SH-SY5Y (cell line): ENCODE measurements around the gene MCF2L.

Experiments
- GATA2 ChIP-seq: IDR thresholded peaks from 2 replicates; pipeline ENCODE4 v1.6.1; 2011; ENCODE audit warnings: mild to moderate bottlenecking, low read depth, low read length
- GATA3 ChIP-seq: IDR thresholded peaks from 2 replicates; pipeline ENCODE4 v1.6.1; 2011; ENCODE audit warnings: low read depth, mild to moderate bottlenecking, low read length, moderate library complexity

Gene MCF2L

GRCh38 chr13:112977091-112977490 lies 8.1 kb downstream of the MCF2L start:
- TF ChIP-seq GATA3 (no peak), GATA2 (no peak)

DNA sequence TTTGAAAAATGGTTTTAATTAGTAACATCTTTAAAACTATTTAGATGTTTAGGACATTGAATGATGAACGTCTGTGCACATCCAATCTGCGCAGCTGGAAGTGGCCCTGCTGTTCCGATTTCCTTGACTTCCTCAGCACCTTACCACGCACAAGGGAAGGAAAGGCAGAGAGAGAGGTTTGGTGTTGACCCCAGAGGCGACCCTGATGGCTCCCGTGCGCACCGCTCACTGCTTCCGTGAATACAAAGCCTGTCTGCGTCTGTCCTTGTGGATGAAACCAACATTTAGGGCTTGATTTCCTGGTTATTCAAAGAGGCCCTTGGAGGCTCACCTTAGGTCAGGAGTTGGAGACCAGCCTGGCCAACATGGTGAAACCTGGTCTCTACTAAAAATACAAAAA lies 8.5 kb downstream of the MCF2L start:
- TF ChIP-seq GATA3 (no peak), GATA2 (no peak)

DNA sequence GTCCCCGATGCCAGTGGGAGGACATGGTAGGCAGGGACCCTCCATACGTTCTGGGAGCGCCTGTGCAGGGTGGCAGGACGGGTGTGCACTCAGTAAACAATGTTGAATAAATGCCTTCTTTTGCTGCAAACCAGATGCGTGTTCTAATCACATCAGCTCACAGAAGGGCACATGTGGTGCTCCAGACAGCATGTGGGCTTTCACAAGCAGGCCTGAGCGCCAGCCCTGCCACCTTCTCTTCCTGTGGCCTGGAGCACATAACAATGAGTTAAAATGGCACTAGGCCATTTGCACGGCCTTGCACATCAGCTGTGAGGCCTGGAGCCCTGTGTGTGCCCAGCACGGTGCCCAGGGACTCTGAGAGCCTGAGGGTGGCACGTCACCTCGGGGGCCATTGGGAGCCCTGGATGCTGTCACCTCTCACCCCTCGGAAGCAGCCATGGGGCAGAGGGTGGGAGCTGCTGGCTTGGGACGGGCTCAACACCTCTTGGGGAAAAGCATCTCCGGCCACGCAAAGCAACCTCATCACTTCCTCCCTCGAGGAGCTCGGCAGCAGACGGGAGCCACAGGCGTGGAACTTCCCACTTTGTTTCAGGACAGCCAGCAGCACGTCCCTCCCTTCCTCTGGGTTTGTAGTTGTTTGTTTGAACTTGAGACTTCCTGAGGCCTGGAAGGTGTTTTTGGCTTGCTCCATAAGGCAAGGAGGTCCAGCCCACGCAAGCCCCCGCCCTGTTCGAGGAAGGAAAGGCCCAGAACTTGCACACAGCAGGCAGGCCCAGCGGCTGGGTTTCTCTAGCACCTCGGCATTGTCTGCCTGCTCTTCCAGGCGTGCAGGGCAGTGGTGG lies 9.8 kb downstream of the MCF2L start:
- TF ChIP-seq GATA2 (no peak), GATA3 (no peak)

DNA sequence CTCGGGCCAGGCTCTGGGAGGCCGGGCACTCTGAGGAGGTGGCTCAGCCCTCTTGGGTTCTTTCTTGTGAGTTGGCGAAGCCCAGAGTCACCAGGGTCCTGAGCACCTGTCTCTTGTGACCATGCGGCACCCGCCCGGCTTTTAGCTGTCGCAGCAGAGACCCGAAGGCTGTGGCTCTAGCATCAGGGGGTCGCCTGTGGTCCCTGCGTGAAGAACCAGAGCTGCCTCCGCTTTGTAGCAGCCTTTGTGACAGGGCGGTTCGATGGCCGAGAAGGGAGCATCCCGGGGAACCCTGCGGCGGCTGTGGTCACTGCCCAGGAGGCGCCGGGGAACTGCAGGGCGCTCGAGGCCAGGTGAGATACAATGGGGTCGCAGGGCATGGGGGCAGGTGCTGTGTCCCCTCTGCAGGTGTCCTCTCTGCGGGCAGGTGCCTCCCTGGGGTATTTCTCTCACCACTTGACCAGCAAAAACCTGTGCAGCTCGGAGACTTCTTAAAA lies 10.4 kb downstream of the MCF2L start:
- TF ChIP-seq GATA3 (no peak), GATA2 (no peak)

DNA sequence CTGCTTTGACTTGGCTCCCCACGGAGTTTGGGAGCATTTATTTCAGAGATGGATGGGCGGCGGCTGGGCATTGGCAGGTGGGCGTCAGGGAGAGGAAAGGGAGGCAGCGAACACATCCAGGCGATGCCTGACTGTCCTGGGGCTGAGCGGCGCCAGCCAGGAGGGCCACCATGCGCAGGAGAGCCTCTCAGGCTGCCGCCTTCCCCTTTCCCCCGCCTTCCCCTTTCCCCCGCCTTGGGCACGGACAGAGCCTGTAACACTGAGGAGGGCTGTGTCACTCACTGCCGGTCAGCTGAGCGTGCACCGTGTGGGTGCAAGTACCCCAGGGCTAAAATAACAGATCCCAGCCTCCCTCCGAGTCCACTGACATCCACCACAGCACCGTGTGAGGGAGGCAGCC lies 11.4 kb downstream of the MCF2L start:
- TF ChIP-seq GATA3, result no peak
- TF ChIP-seq GATA2, result no peak

DNA sequence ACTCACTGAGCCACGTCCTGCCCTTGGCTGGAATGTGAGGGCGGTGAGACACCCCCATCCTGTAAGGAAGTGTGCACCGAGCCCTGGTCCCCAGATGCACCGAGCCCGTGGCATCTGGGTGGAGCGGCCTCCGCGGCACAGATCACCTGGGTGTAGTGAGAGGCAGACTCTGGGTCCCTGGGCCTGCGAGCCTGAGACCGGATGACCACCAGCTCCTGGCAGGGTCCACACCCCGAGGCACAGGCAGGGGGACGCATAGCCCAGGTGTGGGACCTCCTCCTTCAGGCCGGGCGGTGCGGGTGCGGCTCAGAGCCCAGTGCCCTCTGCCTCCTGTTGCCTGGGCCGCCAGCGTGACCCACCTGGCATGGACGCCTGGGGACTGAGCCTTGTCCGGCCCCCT lies 12.4 kb downstream of the MCF2L start:
- TF ChIP-seq GATA2, result no peak
- no peak for TF ChIP-seq GATA3

DNA sequence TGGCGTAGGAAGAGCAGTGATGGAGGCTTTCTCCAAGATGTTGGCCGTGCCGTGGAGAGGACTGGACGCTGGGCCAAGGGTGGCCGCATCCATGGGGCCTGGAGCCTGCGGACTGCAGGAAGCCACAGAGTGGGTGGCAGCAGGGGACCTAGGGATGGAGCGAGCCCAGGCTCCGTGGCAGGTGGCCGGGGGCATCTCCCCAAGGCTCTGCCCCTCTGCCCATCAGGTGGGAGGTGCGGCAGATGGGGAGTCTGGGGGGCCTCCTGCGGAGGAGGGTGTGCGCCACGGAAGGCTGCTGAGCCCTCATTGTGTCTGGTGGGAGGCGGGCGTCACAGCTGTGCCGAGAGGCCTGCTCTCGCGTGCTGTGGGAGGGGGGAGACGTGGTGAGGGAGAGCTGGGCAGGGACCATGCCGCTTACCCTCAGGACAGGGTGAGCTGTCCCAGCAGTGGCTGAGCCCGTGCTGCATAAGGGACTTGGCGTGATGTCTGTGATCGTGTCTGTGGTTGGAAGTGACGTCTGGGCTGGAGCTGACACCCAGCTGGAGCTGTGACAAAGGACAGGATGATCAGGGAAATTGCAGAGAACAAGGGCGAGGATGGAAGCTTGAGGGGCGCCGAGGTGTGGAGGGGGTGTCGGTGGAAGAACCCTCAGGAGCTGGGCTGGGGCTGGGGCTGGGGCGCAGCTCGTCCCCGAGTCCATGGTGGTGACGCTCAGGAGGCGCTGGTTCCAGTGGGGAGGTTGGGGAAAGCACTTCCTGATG lies 13.4 kb downstream of the MCF2L start:
- TF ChIP-seq GATA2 (no peak), GATA3 (no peak)

DNA sequence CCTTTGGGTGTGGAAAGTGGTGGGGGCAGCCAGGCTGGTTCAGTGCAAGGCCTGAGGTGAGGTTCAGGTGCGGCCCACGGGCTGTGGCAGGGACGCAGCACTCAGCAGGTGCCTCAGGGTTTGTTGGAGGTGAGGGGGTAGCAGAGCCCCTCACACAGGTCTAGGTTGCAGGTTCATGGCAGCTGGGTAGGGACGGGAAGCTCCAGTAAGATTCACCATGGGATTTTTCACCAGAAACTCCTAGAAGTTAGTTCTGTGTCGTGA lies 14.0 kb downstream of the MCF2L start:
- no peak for TF ChIP-seq GATA2
- TF ChIP-seq GATA3, result no peak

- TF ChIP-seq GATA2 (peak; percentile 87), GATA3 (no peak)
These were observed 14.6 kb downstream of the MCF2L start for GRCh38 chr13:112983428-112984196.

DNA sequence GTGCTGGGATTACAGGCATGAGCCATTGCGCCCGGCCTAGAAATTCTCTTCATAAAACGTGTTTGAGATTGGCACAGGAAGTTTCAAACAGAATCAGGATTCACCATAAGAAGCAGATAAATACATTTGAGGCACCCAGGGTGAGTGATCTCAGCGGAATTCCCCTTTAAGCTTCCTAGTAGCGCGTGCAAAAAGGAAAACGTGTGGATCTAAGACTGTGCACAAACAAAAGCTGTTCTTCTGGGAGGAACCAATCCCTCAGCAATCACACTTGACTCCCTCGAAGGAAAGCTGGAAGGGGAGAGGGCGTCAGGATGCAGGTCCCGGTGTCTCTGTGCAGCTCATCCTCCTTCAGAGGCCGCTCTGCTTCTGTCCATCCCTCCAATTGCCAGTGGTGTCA lies 15.5 kb downstream of the MCF2L start:
- no peak for TF ChIP-seq GATA3
- no peak for TF ChIP-seq GATA2

- TF ChIP-seq GATA3 (no peak), GATA2 (no peak)
These were observed 16.2 kb downstream of the MCF2L start for GRCh38 chr13:112984954-112985802.

DNA sequence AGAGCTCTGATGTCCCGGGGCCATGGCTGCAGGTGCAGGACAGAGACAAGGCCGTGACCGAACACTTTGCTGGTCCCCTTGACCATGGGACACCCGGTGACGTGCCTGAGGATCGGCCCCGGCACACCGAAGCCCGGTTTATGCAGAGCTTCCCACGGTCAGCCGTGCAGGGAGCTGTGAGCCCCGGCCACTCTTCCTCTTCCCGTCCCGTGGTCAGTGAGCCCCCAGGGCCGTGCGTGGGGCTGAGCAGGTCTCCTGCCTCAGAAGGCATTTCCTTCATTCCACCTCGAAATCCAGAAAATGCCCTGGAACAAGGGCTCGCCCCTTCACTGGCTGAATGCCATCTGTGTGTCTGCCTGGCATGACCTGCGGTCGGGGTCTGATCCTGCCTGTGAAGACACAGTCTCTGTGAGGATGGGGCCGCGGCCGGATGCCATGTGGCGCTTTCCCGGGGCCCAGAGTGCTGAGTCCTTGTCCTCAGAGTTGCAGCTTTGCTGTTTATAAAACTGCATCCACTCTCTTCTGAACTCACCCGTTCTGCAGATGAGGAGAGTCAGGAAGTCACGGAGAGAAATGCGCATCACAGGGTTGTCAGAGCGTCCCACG lies 16.9 kb downstream of the MCF2L start:
- TF ChIP-seq GATA2 (no peak), GATA3 (no peak)

DNA sequence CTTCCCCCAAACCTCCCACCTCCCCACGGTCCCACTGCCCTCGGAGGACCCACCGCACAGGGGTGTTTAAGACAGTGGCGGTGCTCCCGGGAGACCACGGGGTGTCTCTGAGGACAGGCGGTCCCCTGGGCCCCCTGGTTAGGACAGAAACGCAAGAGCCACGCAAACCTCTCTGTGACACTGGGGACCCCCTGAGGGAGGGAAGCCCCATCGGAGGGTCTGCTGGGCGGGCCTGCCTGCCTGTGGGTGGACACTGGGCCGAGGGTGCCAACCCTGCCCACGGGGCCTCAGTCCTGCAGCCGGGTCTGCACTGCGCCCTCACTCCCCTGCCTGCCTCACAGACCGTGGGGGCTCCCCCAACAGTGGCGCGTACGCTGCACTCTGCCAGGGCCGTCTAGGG lies 17.5 kb downstream of the MCF2L start:
- no peak for TF ChIP-seq GATA3
- TF ChIP-seq GATA2, result no peak
